ENCODE data around the gene CLEC2D.
"Not testable (repeated sequence)": the region's sequence is repeated elsewhere in the genome, so short reads cannot be mapped to it uniquely, and the experiment has no call there.

Gene CLEC2D

GRCh38 chr12:9730591-9730990 lies 61.1 kb downstream of the CLEC2D start:
- no peak for DNase-seq (ENCODE audit: low read depth)

GRCh38 chr12:9731393-9731792 lies 61.9 kb downstream of the CLEC2D start:
- no peak for DNase-seq (ENCODE audit: low read depth)

GRCh38 chr12:9731797-9732196 lies 62.3 kb downstream of the CLEC2D start:
- DNase-seq (ENCODE audit: low read depth) = no peak

GRCh38 chr12:9732921-9733461 lies 63.5 kb downstream of the CLEC2D start, which contains the start of gene CLECL1:
Gene CLECL1, minus strand, starts transcription at chr12:9733097.
- no peak for DNase-seq (ENCODE audit: low read depth)

- no peak for DNase-seq (ENCODE audit: low read depth)
Observed at GRCh38 chr12:9735601-9736000, 66.1 kb downstream of the CLEC2D start.

GRCh38 chr12:9736936-9737705 lies 67.6 kb downstream of the CLEC2D start:
- no peak for DNase-seq (ENCODE audit: low read depth)

- DNase-seq (ENCODE audit: low read depth) = not testable (repeated sequence)
Observed at GRCh38 chr12:9738905-9739304, 69.4 kb downstream of the CLEC2D start.

GRCh38 chr12:9739404-9740105 lies 70.0 kb downstream of the CLEC2D start:
- DNase-seq (ENCODE audit: low read depth) = not testable (repeated sequence)

- no peak for DNase-seq (ENCODE audit: low read depth)
Observed at GRCh38 chr12:9740106-9740750, 70.7 kb downstream of the CLEC2D start.

GRCh38 chr12:9741726-9742125 lies 72.2 kb downstream of the CLEC2D start:
- no peak for DNase-seq (ENCODE audit: low read depth)

GRCh38 chr12:9742661-9743060 lies 73.1 kb downstream of the CLEC2D start:
- DNase-seq (ENCODE audit: low read depth) = no peak

- no peak for DNase-seq (ENCODE audit: low read depth)
Observed at GRCh38 chr12:9745199-9745598, 75.7 kb downstream of the CLEC2D start.

Data from activated T-cell treated with anti-CD3 and anti-CD28 coated beads for 1 hour (primary cell).